Lower leg skin (tissue), 4 donors: ENCODE measurements around the gene PANK4. TPM values are rescaled to one million over a fixed set of nuclear protein-coding genes. Genes with fewer than 3 reads are reported as not detected.

Experiments used
- DNase-seq, 2 donors: peaks; one replicate each; pipeline ENCODE4 v3.0.0-alpha.2; 2019; ENCODE audit warnings: low spot score in 2 of 2
- H3K4me3 ChIP-seq: fragments of 200-600 bp; sonication (generic); 2 replicates; pipeline ENCODE4 v1.5.1; 2017; ENCODE audit warnings: mild to moderate bottlenecking, low read depth; ENCODE audit not compliant: poor library complexity, severe bottlenecking
- POLR2A ChIP-seq, 2 donors: fragments of 450-650 bp; IDR thresholded peaks; one replicate each; pipeline ENCODE4 v1.6.1; 2016 to 2017; ENCODE audit warnings: antibody characterized with exemption in 2 of 2, mild to moderate bottlenecking in 1 of 2, moderate library complexity in 1 of 2
- WGBS, 2 donors: methylation state at CpG; one replicate each; pipeline ENCODE4 v1.1.5; 2018; 5-methylcytosine and 5-hydroxymethylcytosine counted together
- intact Hi-C: fragments of 100-400 bp; cut with DNase I; formaldehyde crosslinking; loops from one replicate; pipeline ENCODE4 v1.15.0; 2023; ENCODE audit warnings: low total_unique reads
- total RNA-seq, 4 donors: library from RNA; depleted of rRNA; stranded (reverse); fragments of >200 nt; gene quantifications; one replicate each; pipeline ENCODE4 v1.1.0, GENCODE V29; 2016
- TF ChIP-seq, protein P1 (sequence below), 3 donors: fragments of 450-650 bp; IDR thresholded peaks; one replicate each; pipeline ENCODE4 v1.5.1; 2016; ENCODE audit warnings: antibody characterized with exemption in 3 of 3, mild to moderate bottlenecking in 3 of 3, moderate library complexity in 2 of 3

PANK4 gene
- total RNA-seq, 4 donors from 2014 or later, result 26.8 to 34.7 (median 32.5) TPM

DNA sequence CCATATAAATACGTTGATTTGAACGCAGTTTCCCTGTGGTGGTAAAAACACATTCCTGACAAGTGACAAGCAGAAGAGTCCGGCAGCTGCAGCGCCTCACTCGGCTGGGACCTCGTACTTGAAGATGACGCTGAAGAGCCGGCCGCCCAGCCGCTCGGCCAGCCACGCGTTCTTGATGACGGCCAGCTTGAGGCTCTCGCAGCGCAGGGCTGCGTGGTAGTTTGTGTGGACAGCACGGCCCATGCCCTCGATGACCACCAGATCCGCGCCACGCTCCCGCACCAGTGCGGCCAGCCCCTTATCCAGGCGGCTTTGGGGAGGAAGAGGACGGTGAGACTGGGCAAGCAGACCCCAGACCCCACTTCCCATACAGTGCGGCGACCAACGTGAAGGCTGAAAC lies 17.6 kb downstream of the PANK4 start:
- DNase-seq, result no peak
- TF ChIP-seq POLR2A (IDR thresholded peaks at IDR 0.05), result no peak
- TF ChIP-seq, protein P1, sequence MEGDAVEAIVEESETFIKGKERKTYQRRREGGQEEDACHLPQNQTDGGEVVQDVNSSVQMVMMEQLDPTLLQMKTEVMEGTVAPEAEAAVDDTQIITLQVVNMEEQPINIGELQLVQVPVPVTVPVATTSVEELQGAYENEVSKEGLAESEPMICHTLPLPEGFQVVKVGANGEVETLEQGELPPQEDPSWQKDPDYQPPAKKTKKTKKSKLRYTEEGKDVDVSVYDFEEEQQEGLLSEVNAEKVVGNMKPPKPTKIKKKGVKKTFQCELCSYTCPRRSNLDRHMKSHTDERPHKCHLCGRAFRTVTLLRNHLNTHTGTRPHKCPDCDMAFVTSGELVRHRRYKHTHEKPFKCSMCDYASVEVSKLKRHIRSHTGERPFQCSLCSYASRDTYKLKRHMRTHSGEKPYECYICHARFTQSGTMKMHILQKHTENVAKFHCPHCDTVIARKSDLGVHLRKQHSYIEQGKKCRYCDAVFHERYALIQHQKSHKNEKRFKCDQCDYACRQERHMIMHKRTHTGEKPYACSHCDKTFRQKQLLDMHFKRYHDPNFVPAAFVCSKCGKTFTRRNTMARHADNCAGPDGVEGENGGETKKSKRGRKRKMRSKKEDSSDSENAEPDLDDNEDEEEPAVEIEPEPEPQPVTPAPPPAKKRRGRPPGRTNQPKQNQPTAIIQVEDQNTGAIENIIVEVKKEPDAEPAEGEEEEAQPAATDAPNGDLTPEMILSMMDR (IDR thresholded peaks at IDR 0.05), result no peak
- H3K4me3 ChIP-seq, result no peak overlapping the region
- intact Hi-C loops, result no loop called here
- WGBS, 2 donors, result 92 to 96% methylated on average over 26 to 29 of the region's 29 CpGs

DNA sequence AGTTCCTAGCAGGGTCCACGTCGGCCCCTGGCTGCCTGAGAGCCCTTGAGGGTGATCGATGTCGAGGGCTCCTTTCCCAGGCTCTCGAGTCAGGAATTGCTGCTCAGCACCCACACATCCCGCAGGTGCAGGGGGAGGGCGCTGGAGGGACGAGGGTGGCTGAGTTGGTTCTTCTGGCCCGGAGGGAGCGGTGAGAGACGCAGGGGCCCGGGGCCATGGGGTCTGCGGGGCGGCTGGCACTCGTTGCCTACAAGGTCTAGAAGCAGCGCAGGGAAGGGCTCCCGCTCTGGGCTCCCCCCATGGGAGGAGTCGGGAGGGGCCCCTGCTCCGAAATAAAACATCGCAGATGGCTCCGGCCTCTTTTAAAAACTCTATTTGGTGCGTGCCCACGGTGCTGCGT lies 18.2 kb downstream of the PANK4 start:
- no peak for DNase-seq
- TF ChIP-seq, protein P1 (IDR thresholded peaks at IDR 0.05), result no peak
- TF ChIP-seq POLR2A (IDR thresholded peaks at IDR 0.05), result no peak
- 80 to 85% methylated on average over 23 to 24 of the region's 24 CpGs for WGBS, 2 donors
- no peak overlapping the region for H3K4me3 ChIP-seq
- intact Hi-C loops, result no loop called here

DNA sequence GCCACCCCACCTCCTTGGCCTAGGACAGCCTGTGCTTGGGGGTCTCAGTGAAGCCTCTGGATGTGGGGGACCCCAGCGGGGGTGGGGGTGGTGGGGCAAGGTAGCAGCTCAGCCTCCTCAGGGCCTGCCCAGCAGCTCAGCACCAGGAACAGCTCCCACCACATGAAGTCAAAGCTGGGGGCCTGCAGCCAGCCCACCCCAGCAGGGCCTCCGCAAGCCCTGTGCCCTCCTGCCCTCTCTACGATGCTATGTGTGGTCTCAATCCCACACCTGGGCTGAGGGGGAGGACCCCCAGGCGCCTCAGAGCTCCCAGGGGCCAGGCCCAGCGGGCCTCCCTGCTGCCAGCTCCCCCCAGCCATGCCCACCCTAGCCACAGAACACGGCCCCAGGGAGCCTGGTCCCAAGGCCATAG lies 18.6 kb downstream of the PANK4 start:
- no peak for DNase-seq
- 75 to 84% methylated on average over 2 to 5 of the region's 6 CpGs for WGBS, 2 donors
- intact Hi-C loops, result no loop called here
- H3K4me3 ChIP-seq, result no peak overlapping the region
- TF ChIP-seq, protein P1 (IDR thresholded peaks at IDR 0.05), result no peak
- no peak for TF ChIP-seq POLR2A (IDR thresholded peaks at IDR 0.05)

DNA sequence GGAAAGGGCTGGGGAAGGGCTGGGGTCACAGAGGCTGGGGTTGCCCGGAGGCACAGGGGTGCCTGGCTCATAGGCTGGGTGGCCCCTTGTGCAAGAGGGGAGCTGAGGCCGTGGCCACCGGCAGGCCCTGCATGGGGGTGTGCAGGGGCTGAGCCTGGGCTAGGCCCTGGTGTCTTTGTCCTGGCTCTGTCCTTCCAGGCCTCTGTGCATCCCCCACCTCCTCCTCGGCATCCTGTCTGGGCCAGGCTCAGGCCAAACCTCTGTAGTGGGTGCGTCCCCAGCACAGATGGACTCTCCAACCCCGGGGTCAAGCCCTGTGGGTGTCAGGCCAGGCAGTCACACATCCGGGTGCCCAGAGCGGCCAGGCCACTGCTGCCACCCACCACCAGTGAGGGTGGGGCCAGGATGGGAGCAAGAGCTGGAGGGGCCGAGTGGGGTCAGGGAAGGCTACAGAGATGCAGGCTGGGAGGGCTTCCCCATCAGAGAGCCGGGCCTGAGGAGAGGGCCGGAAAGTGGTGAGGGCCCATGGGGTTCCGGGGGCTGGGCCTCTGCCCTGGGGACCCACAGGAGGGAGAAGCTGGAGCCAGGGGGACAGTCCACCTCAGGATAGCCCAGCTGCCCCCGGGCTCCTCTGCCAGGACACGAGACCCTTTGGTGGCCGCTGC lies 19.4 kb downstream of the PANK4 start:
- WGBS, 2 donors, result 53 to 55% methylated on average over 15 of the region's 15 CpGs
- TF ChIP-seq, protein P1 (IDR thresholded peaks at IDR 0.05), result no peak
- no peak for TF ChIP-seq POLR2A (IDR thresholded peaks at IDR 0.05)
- intact Hi-C loops, result no loop called here
- no peak for DNase-seq
- no peak overlapping the region for H3K4me3 ChIP-seq

DNA sequence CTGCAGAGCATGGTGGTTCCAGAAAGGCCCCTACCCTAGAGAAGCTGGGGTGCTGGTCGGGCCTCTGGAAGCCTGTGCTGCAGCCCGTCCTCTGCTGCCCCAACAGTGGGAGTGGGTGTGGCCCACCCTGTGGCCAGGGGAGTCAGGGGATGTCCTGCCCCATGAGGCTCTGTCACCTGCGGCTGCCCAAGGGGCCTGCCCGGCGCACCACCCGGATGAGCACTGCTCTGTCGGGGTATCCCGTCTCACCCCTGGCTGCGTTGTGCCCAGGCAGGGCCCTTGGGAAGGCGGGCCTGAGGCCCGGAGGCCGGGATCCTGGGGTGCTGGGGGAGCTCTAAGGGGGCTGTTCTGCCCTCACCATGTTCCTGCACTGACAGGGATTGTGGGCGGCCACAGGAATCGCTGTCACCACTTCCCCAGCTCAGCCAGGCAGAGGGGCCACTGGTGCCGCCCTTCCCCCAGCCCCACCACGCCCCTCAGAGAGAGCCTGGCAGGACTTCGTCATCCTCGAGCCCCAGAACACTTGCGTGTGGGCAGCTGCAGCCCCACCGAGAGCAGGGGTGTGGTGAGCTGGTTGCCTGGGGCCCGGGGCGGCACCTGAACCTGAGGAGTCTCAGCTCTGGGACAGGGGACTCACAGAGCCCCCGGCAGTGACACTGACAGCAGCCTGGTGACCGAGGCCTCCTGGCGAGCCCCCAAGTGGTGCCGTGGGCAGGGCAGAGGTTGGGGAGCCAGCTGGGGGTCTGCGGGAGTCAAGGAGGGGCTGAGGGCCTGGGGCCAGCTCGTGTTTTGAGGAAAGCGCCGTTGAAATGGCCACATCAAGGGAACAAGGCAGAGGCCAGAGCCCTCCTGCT lies 20.2 kb downstream of the PANK4 start:
- WGBS, 2 donors, result 60 to 71% methylated on average over 14 to 19 of the region's 30 CpGs
- DNase-seq, result no peak
- TF ChIP-seq, protein P1 (IDR thresholded peaks at IDR 0.05), result no peak
- TF ChIP-seq POLR2A (IDR thresholded peaks at IDR 0.05), result no peak
- intact Hi-C loops, result no loop called here
- H3K4me3 ChIP-seq, result no peak overlapping the region
